ENCODE data around the gene PKP4. TPM values are rescaled to one million over a fixed set of nuclear protein-coding genes. Genes with fewer than 3 reads are reported as not detected.

Gene PKP4
- total and polyA plus RNA-seq, 2 of the 8 experiments (the other 6 are each of a cell fraction or from before 2014, with no cell fraction given): 48.2 to 88.0 TPM

DNA sequence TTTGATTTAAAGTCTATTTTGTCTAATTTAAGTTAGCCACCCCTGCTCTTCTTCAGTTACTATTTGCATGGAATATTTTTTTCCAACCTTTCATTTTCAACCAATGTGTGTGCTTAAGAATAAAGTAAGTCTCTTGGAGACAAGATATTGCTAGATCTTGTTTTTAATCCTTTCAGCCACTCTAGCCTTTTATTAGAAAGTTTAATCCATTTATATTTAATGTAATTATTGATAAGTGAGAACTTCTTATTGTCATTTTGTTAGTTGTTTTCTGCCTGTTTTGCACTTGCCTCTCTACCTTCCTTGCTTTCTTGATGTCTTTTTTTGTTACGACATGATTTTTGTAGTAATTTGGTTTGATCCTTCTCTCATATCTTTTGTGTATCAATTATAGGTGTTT lies 46.6 kb upstream of the PKP4 start:
- Histone ChIP-seq H3K27me3 (replicated peaks in 1 of 4; ENCODE audit: control insufficient read depth in 3 of 4, extremely low read depth in 1 of 4, insufficient read depth in 3 of 4, low read length in 3 of 4) (peaks cover 0 to 9% (median 9%) of the 10 kb centered on the region in 4 experiments; a peak in 4 of 7 replicates), H2AFZ (ENCODE audit: low read length) (no peak overlapping the region), H3K4me2 (ENCODE audit: insufficient read depth in 1 of 2, low read depth in 2 of 2, low read length in 2 of 2) (no peak overlapping the region), H2BK15ac (ENCODE audit: low read length) (no peak overlapping the region), H3K4ac (replicated peaks; ENCODE audit: insufficient read length, low read depth, low read length) (no peak overlapping the region), H3K23ac (ENCODE audit: insufficient read length) (no peak overlapping the region), H3K4me3 (ENCODE audit: extremely low read depth in 1 of 4, insufficient read depth in 2 of 4, low read depth in 3 of 4, low read length in 4 of 4) (no peak overlapping the region), H3K36me3 (ENCODE audit: control insufficient read depth in 2 of 4, insufficient read depth in 4 of 4, low read length in 3 of 4) (peaks cover 0 to 2% (median 0%) of the 10 kb centered on the region in 4 experiments; a peak in 1 of 8 replicates), H3K27ac (ENCODE audit: low read depth, low read length) (no peak overlapping the region), H3K14ac (ENCODE audit: insufficient read length) (no peak overlapping the region), H2BK20ac (ENCODE audit: low read length) (no peak overlapping the region), H2BK12ac (ENCODE audit: low read depth, low read length) (no peak overlapping the region), H2BK5ac (ENCODE audit: low read depth, low read length) (no peak overlapping the region), H3K4me1 (replicated peaks in 1 of 4; ENCODE audit: control insufficient read depth in 3 of 4, insufficient read depth in 4 of 4, low read length in 3 of 4) (peaks cover 3 to 22% (median 4%) of the 10 kb centered on the region in 4 experiments; a peak in 4 of 7 replicates), H3K56ac (replicated peaks; ENCODE audit: insufficient read length, low read depth, low read length) (no peak overlapping the region), H3K9me3 (ENCODE audit: insufficient read depth in 2 of 2, low read depth in 1 of 2, low read length in 1 of 2) (peaks cover 0 to 3% of the 10 kb centered on the region in 2 experiments; a peak in 1 of 4 replicates), H3K23me2 (ENCODE audit: low read depth, low read length) (no peaks in the 10 kb centered on the region), H2AK5ac (ENCODE audit: low read depth, low read length) (no peak overlapping the region), H4K8ac (ENCODE audit: extremely low read depth, insufficient read depth, low read length) (no peak overlapping the region), H4K91ac (replicated peaks; ENCODE audit: insufficient read length, low read length) (no peak overlapping the region), H3K79me1 (ENCODE audit: low read depth, low read length) (no peaks in the 10 kb centered on the region), H2BK120ac (replicated peaks; ENCODE audit: low read depth, low read length) (no peak overlapping the region), H4K20me1 (replicated peaks in 1 of 2; ENCODE audit: control insufficient read depth in 1 of 2, insufficient read depth in 2 of 2, low read length in 2 of 2) (no peaks in the 10 kb centered on the region), H3K9ac (replicated peaks in 1 of 4; ENCODE audit: extremely low read depth in 1 of 4, low read depth in 3 of 4, low read length in 3 of 4) (no peak overlapping the region), H3K79me2 (ENCODE audit: control insufficient read depth in 1 of 2, insufficient read depth in 2 of 2, low read length in 2 of 2) (no peaks in the 10 kb centered on the region), H4K5ac (ENCODE audit: insufficient read length, low read depth, low read length) (no peak overlapping the region), H3K18ac (ENCODE audit: extremely low read depth, low read length) (no peak overlapping the region)
- ChIA-PET CTCF (ENCODE audit: partially characterized antibody) (no interaction called here), POLR2A (ENCODE audit: partially characterized antibody) (no interaction called here)
- FAIRE-seq (no peak), DNase-seq (ENCODE audit: low read depth in 1 of 2, low spot score in 2 of 2) (no peak)
- 88% methylated on average over 1 of the region's 1 CpG; no CpG with 5 or more reads in 1 of the 2 experiments for WGBS, 2 experiments (ENCODE audit: extremely low coverage in 1 of 2, insufficient coverage in 1 of 2, insufficient read length in 1 of 2, insufficient replicate concordance in 2 of 2, low coverage in 1 of 2, low lambda C conversion rate in 2 of 2, missing lambda C conversion rate in 1 of 2)
- TF ChIP-seq, protein P1, sequence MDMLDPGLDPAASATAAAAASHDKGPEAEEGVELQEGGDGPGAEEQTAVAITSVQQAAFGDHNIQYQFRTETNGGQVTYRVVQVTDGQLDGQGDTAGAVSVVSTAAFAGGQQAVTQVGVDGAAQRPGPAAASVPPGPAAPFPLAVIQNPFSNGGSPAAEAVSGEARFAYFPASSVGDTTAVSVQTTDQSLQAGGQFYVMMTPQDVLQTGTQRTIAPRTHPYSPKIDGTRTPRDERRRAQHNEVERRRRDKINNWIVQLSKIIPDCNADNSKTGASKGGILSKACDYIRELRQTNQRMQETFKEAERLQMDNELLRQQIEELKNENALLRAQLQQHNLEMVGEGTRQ (IDR thresholded peaks at IDR 0.05; ENCODE audit: low read length): no peak
- TF ChIP-seq, protein P2, sequence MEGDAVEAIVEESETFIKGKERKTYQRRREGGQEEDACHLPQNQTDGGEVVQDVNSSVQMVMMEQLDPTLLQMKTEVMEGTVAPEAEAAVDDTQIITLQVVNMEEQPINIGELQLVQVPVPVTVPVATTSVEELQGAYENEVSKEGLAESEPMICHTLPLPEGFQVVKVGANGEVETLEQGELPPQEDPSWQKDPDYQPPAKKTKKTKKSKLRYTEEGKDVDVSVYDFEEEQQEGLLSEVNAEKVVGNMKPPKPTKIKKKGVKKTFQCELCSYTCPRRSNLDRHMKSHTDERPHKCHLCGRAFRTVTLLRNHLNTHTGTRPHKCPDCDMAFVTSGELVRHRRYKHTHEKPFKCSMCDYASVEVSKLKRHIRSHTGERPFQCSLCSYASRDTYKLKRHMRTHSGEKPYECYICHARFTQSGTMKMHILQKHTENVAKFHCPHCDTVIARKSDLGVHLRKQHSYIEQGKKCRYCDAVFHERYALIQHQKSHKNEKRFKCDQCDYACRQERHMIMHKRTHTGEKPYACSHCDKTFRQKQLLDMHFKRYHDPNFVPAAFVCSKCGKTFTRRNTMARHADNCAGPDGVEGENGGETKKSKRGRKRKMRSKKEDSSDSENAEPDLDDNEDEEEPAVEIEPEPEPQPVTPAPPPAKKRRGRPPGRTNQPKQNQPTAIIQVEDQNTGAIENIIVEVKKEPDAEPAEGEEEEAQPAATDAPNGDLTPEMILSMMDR (IDR thresholded peaks at IDR 0.05; ENCODE audit: control extremely low read depth in 1 of 3, insufficient read depth in 1 of 3, low read depth in 1 of 3, low read length in 3 of 3): no peak
